ENCODE measurements around the gene TESK2. TPM values are rescaled to one million over a fixed set of nuclear protein-coding genes. Genes with fewer than 3 reads are reported as not detected.

TESK2 gene
- total and polyA plus RNA-seq, 2 of the 8 experiments (the other 6 are each of a cell fraction or from before 2014, with no cell fraction given): 10.8 to 12.6 TPM

GRCh38 chr1:45479039-45479748, 11.8 kb downstream of the TESK2 start (continued):
- no peak for TF ChIP-seq CTCF (IDR thresholded peaks at IDR 0.05; ENCODE audit: control extremely low read depth in 1 of 3, insufficient read depth in 1 of 3, low read depth in 1 of 3, low read length in 3 of 3)
- no peak for TF ChIP-seq TBP (IDR thresholded peaks at IDR 0.05; ENCODE audit: low read depth, low read length)
- TF ChIP-seq CHD2 (IDR thresholded peaks at IDR 0.05; ENCODE audit: low read length): no peak
- no peak for TF ChIP-seq GTF2F1 (IDR thresholded peaks at IDR 0.05; ENCODE audit: borderline replicate concordance, low read depth, low read length)
